Measurements from ENCODE around the gene EVA1C.

DNA sequence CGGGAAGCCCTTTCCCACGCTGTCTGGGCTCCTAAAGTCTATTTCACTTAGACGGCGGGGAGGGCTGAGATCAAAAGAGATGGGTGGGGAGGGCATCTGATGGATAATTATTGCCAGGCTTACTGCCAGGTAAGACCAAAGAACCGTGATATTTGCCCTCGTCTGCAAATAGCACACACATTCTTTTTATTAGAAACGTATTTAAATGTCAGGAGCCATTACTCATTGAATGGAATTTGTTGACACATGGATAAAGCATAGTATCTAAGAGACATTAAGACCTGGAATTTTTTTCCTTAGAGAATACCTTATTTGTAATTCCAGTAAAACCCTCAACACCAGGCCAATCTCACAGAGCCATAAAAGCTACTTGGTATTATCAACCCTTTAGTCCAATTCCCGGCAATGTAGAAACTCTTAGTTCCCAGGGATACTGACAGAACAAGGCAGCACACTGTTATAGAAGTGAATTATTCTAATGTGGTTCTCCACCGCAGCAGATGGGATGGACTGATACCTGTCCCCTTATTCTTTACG is 30.3 kb upstream of the EVA1C start:
- TF ChIP-seq FOXP2 (optimal IDR thresholded peaks at IDR 0.05; ENCODE audit: borderline replicate concordance, extremely low read depth, extremely low read length, insufficient read depth) (no peak), TAF1 (IDR thresholded peaks at IDR 0.05; ENCODE audit: borderline replicate concordance, insufficient read depth, low read length) (no peak), POLR2AphosphoS5 (IDR thresholded peaks at IDR 0.05; ENCODE audit: low read depth, low read length) (no peak)
- TF ChIP-seq, protein P1, sequence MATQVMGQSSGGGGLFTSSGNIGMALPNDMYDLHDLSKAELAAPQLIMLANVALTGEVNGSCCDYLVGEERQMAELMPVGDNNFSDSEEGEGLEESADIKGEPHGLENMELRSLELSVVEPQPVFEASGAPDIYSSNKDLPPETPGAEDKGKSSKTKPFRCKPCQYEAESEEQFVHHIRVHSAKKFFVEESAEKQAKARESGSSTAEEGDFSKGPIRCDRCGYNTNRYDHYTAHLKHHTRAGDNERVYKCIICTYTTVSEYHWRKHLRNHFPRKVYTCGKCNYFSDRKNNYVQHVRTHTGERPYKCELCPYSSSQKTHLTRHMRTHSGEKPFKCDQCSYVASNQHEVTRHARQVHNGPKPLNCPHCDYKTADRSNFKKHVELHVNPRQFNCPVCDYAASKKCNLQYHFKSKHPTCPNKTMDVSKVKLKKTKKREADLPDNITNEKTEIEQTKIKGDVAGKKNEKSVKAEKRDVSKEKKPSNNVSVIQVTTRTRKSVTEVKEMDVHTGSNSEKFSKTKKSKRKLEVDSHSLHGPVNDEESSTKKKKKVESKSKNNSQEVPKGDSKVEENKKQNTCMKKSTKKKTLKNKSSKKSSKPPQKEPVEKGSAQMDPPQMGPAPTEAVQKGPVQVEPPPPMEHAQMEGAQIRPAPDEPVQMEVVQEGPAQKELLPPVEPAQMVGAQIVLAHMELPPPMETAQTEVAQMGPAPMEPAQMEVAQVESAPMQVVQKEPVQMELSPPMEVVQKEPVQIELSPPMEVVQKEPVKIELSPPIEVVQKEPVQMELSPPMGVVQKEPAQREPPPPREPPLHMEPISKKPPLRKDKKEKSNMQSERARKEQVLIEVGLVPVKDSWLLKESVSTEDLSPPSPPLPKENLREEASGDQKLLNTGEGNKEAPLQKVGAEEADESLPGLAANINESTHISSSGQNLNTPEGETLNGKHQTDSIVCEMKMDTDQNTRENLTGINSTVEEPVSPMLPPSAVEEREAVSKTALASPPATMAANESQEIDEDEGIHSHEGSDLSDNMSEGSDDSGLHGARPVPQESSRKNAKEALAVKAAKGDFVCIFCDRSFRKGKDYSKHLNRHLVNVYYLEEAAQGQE (IDR thresholded peaks at IDR 0.05; ENCODE audit: insufficient read depth in 1 of 2, low read depth in 2 of 2, low read length in 2 of 2) = no peak

Data from PFSK-1 (cell line).